HCT116 (cell line): ENCODE measurements around the gene SCN8A. TPM values are rescaled to one million over a fixed set of nuclear protein-coding genes. Genes with fewer than 3 reads are reported as not detected.

Source experiments
- ATAC-seq: fragments of 200-7000 bp; cut with Tn5 transposase; 2 replicates; pipeline ENCODE4 v1.9.1; 2020; ENCODE audit warnings: mild to moderate bottlenecking, moderate library complexity
- BruUV-seq: library from RNA; stranded (reverse); fragments of 400-500 nt; replicated peaks from 2 replicates; lab custom pipeline; 2021; lab: Mats Ljungman, UMichigan
- CTCF ChIA-PET: fragments of 300-600 bp; sonication (Branson Sonifier 250); formaldehyde crosslinking; loops from one replicate; lab custom pipeline; 2021; ENCODE audit warnings: antibody characterized with exemption; lab: Charles Lee
- POLR2A ChIA-PET: fragments of 300-600, 350-600 bp; sonication (Branson Sonifier 250); formaldehyde crosslinking; loops from one replicate; lab custom pipeline; 2021; ENCODE audit warnings: antibody characterized with exemption; lab: Charles Lee
- RAD21 ChIA-PET, 2 experiments: fragments of 300-600 bp; sonication (Branson Sonifier 250); formaldehyde crosslinking; loops; one replicate each; lab custom pipeline; 2023; ENCODE audit warnings: low total read pairs in 2 of 2; ENCODE audit not compliant: uncharacterized antibody in 2 of 2, unreplicated experiment in 2 of 2, low non-redundant PET in 1 of 2; lab: Charles Lee
- DNase-seq: peaks from one replicate; pipeline ENCODE4 v3.0.0-alpha.2; 2010; ENCODE audit warnings: low read depth, low spot score
- H2AFZ ChIP-seq: fragments of 200-600 bp; shearing (Covaris generic), sonication (generic); 2 replicates; pipeline ENCODE4 v1.6.1; 2017; ENCODE audit warnings: low read depth, mixed run types, mixed read lengths, antibody characterized with exemption, low read length; ENCODE audit not compliant: poor library complexity, severe bottlenecking
- H3K27ac ChIP-seq: 2 replicates; pipeline ENCODE4 v1.5.1; 2012; ENCODE audit warnings: low read depth, low read length
- H3K27me3 ChIP-seq: fragments of 200-600 bp; sonication (generic); 2 replicates; pipeline ENCODE4 v1.6.1; 2016; ENCODE audit warnings: mixed run types, low read length, mixed read lengths; ENCODE audit not compliant: insufficient read depth
- H3K36me3 ChIP-seq, 2 experiments: fragments of 200-500 bp in 1 of 2; fragments of 200-600 bp in 1 of 2; sonication (Bioruptor generic) in 1 of 2; sonication (generic) in 1 of 2; 2 replicates each; pipeline versions ENCODE4 v1.5.1 to v1.6.1; 2014 to 2016; ENCODE audit warnings: low read length in 2 of 2, inconsistent platforms in 1 of 2, mixed read lengths in 1 of 2, mixed run types in 1 of 2; ENCODE audit not compliant: insufficient read depth in 2 of 2, control insufficient read depth in 1 of 2
- H3K4me1 ChIP-seq, 2 experiments: fragments of 200-600 bp in 1 of 2; sonication (generic) in 1 of 2; 2 replicates each; pipeline versions ENCODE4 v1.5.1 to v1.6.1; 2012 to 2017; ENCODE audit warnings: low read length in 2 of 2, inconsistent platforms in 1 of 2, mild to moderate bottlenecking in 1 of 2, mixed read lengths in 1 of 2, mixed run types in 1 of 2, moderate library complexity in 1 of 2; ENCODE audit not compliant: insufficient read depth in 2 of 2, control insufficient read depth in 1 of 2
- H3K4me2 ChIP-seq: fragments of 200-600 bp; sonication (generic); 2 replicates; pipeline ENCODE4 v1.6.1; 2017; ENCODE audit warnings: mixed run types, low read length, mixed read lengths
- H3K4me3 ChIP-seq, 2 experiments: fragments of 200-600 bp in 1 of 2; sonication (generic) in 1 of 2; replicated peaks in 1 of 2; 2 replicates each; pipeline ENCODE4 v1.5.1; 2011 to 2016; ENCODE audit warnings: low read length in 2 of 2, control low read depth in 1 of 2, low read depth in 1 of 2, mild to moderate bottlenecking in 1 of 2, mixed read lengths in 1 of 2, mixed run types in 1 of 2
- H3K79me2 ChIP-seq: fragments of 200-600 bp; sonication (generic); 2 replicates; pipeline ENCODE4 v1.6.1; 2017; ENCODE audit warnings: mild to moderate bottlenecking, mixed run types, low read length, moderate library complexity, mixed read lengths; ENCODE audit not compliant: insufficient read depth
- H3K9ac ChIP-seq: fragments of 200-600 bp; sonication (generic); 2 replicates; pipeline ENCODE4 v1.6.1; 2016; ENCODE audit warnings: low read length, mixed read lengths
- H3K9me2 ChIP-seq: fragments of 200-600 bp; sonication (generic), shearing (Covaris generic); 2 replicates; pipeline ENCODE4 v1.6.1; 2017; ENCODE audit warnings: mixed run types, mild to moderate bottlenecking, moderate library complexity; ENCODE audit not compliant: insufficient read depth
- H3K9me3 ChIP-seq, 2 experiments: fragments of 200-500 bp in 1 of 2; fragments of 200-600 bp in 1 of 2; sonication (Bioruptor generic) in 1 of 2; sonication (generic) in 1 of 2; 2 replicates each; pipeline ENCODE4 v1.6.1; 2014 to 2017; ENCODE audit warnings: low read length in 2 of 2, mixed read lengths in 2 of 2, inconsistent platforms in 1 of 2, low read depth in 1 of 2, mild to moderate bottlenecking in 1 of 2, mixed run types in 1 of 2, moderate library complexity in 1 of 2; ENCODE audit not compliant: control insufficient read depth in 1 of 2, insufficient read depth in 1 of 2
- H4K20me1 ChIP-seq: fragments of 200-600 bp; sonication (generic), shearing (Covaris generic); 2 replicates; pipeline ENCODE4 v1.6.1; 2017; ENCODE audit warnings: mixed run types, mild to moderate bottlenecking, moderate library complexity; ENCODE audit not compliant: insufficient read depth
- CBX3 ChIP-seq: IDR thresholded peaks from 2 replicates; pipeline ENCODE4 v1.6.1; 2012; ENCODE audit warnings: low read depth
- CEBPB ChIP-seq: IDR thresholded peaks from 2 replicates; pipeline ENCODE4 v1.6.1; 2012; ENCODE audit warnings: low read depth
- EGR1 ChIP-seq: IDR thresholded peaks from 2 replicates; pipeline ENCODE4 v1.6.1; 2012; ENCODE audit warnings: low read depth
- EZH2 ChIP-seq: fragments of 200-600 bp; sonication (generic); IDR thresholded peaks from 2 replicates; pipeline ENCODE4 v1.6.1; 2017; ENCODE audit warnings: antibody characterized with exemption, mixed run types
- EZH2phosphoT487 ChIP-seq: fragments of 200-600 bp; IDR thresholded peaks from 2 replicates; pipeline ENCODE4 v1.6.1; 2018; ENCODE audit warnings: antibody characterized with exemption, borderline replicate concordance
- JUND ChIP-seq: IDR thresholded peaks from 2 replicates; pipeline ENCODE4 v1.6.1; 2012
- POLR2A ChIP-seq: IDR thresholded peaks from 2 replicates; pipeline ENCODE4 v1.7.0; 2011; ENCODE audit warnings: borderline replicate concordance; ENCODE audit not compliant: insufficient read depth, insufficient read length; ENCODE audit errors: extremely low read depth
- POLR2AphosphoS5 ChIP-seq: IDR thresholded peaks from 2 replicates; pipeline ENCODE4 v1.6.1; 2011; ENCODE audit warnings: mild to moderate bottlenecking, low read depth, low read length, moderate library complexity
- RAD21 ChIP-seq: IDR thresholded peaks from 2 replicates; pipeline ENCODE4 v1.6.1; 2012; ENCODE audit warnings: low read depth, mild to moderate bottlenecking
- SIN3A ChIP-seq: IDR thresholded peaks from 2 replicates; pipeline ENCODE4 v1.6.1; 2012; ENCODE audit warnings: low read depth
- SP1 ChIP-seq: IDR thresholded peaks from 2 replicates; pipeline ENCODE4 v1.6.1; 2012; ENCODE audit warnings: low read depth
- ZNF274 ChIP-seq: fragments of 200-500 bp; sonication (Bioruptor generic); IDR thresholded peaks from 2 replicates; pipeline ENCODE4 v1.6.1; 2014; ENCODE audit warnings: mild to moderate bottlenecking, low read depth, low read length, inconsistent platforms
- intact Hi-C: fragments of 100-400 bp; cut with micrococcal nuclease; formaldehyde crosslinking; loops from 2 replicates; pipeline ENCODE4 v1.10.0; 2022
- total RNA-seq: library from RNA; stranded (reverse); gene quantifications from one replicate; pipeline ENCODE4 v1.2.1, GENCODE V29; 2021; ENCODE audit not compliant: unreplicated experiment
- TF ChIP-seq, protein P1 (sequence below): IDR thresholded peaks from 2 replicates; pipeline ENCODE4 v1.6.1; 2012
- TF ChIP-seq, protein P2 (sequence below): IDR thresholded peaks from 2 replicates; pipeline ENCODE4 v1.6.1; 2012
- TF ChIP-seq, protein P3 (sequence below): IDR thresholded peaks from 2 replicates; pipeline ENCODE4 v1.6.1; 2012; ENCODE audit warnings: low read depth
- TF ChIP-seq, protein P4 (sequence below): IDR thresholded peaks from 2 replicates; pipeline ENCODE4 v1.6.1; 2011; ENCODE audit warnings: mild to moderate bottlenecking, low read length, moderate library complexity; ENCODE audit not compliant: insufficient replicate concordance; ENCODE audit errors: extremely low read depth

The SCN8A gene
- total RNA-seq, 1 experiment from 2014 or later = 7.1 TPM

DNA sequence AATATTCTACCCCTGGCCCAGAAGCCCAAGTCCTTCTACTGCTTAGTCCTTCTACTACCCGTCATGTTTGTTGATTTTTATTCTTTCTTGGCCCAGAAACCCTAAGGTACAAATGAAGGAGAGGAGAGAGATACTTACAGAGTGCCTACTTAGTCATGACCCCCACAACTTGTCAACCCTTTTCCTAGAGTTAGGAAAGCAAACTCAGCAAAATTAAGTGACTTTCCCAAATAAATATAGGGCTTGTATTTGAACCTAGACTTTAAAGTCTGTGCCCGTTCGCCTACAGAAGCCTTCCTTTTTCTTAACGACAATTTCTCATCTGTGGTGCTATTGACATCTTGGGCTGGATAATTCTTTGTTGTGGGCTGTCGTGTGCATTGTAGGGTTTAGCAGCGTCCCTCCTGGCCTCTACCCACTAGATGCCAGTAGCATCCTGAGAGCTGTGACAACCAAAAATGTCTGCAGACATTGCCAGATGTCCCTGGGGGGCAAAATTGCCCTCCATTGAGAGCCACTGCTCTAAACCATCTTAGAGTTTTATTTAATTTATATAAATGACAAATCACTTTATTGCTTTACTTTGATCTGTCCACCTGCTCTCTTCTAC, 175.1 kb downstream of the SCN8A start:
- no peak overlapping the region for H3K27ac ChIP-seq
- no peak for ATAC-seq
- BruUV-seq = no TSS peak
- H4K20me1 ChIP-seq = no peaks in the 10 kb centered on the region
- no peaks in the 10 kb centered on the region for H3K79me2 ChIP-seq
- no peak overlapping the region for H3K4me2 ChIP-seq
- intact Hi-C loops = no loop called here
- H3K9me2 ChIP-seq = no peaks in the 10 kb centered on the region
- ChIA-PET RAD21 (no interaction called here), POLR2A (no interaction called here), CTCF (no interaction called here)
- TF ChIP-seq CEBPB (no peak), EZH2 (no peak), CBX3 (no peak), RAD21 (no peak)
- TF ChIP-seq, protein P1, sequence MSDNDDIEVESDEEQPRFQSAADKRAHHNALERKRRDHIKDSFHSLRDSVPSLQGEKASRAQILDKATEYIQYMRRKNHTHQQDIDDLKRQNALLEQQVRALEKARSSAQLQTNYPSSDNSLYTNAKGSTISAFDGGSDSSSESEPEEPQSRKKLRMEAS = no peak
- TF ChIP-seq, protein P2, sequence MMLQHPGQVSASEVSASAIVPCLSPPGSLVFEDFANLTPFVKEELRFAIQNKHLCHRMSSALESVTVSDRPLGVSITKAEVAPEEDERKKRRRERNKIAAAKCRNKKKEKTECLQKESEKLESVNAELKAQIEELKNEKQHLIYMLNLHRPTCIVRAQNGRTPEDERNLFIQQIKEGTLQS = no peak
- no peaks in the 10 kb centered on the region for H3K4me1 ChIP-seq
- no peaks in the 10 kb centered on the region for H3K36me3 ChIP-seq
- H2AFZ ChIP-seq = no peak overlapping the region
- DNase-seq = no peak
- H3K27me3 ChIP-seq = no peaks in the 10 kb centered on the region
- H3K9ac ChIP-seq = no peak overlapping the region
- H3K4me3 ChIP-seq = no peak overlapping the region
- no peaks in the 10 kb centered on the region for H3K9me3 ChIP-seq

DNA sequence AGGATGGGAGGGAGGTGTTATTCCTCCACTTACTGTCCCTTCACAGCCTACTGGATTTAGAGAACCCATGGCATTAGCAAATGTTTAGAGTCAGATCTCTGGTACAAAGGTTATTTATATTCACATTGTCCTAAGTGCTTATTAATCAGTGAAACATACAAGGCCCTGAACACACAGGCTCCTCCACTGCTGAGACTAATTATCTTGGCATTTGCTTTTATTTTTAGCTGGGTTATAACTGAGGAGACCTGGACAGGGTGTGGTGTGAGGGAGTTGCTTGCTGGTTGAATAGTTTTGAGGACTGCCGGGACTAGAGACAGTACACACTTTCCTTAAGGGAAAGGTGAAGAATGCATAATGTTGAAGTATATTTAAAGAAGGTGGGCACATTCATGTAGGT, 180.0 kb downstream of the SCN8A start:
- Histone ChIP-seq H3K9me2 (no peaks in the 10 kb centered on the region), H2AFZ (no peak overlapping the region), H3K9me3 (no peaks in the 10 kb centered on the region), H3K4me2 (no peak overlapping the region), H3K27me3 (no peaks in the 10 kb centered on the region), H3K9ac (no peak overlapping the region), H3K4me1 (peaks cover 2 to 8% of the 10 kb centered on the region in 2 experiments; a peak in 2 of 4 replicates), H3K36me3 (no peaks in the 10 kb centered on the region), H3K79me2 (no peaks in the 10 kb centered on the region), H4K20me1 (no peaks in the 10 kb centered on the region), H3K27ac (no peak overlapping the region), H3K4me3 (no peak overlapping the region)
- DNase-seq = no peak
- POLR2A ChIA-PET = no interaction called here
- intact Hi-C loops = no loop called here
- CTCF ChIA-PET = no interaction called here
- RAD21 ChIA-PET = no interaction called here
- BruUV-seq = no TSS peak
- no peak for ATAC-seq
- TF ChIP-seq CBX3 (no peak), EZH2 (no peak), SP1 (no peak), EGR1 (no peak), POLR2A (no peak), ZNF274 (no peak), JUND (no peak), SIN3A (no peak), POLR2AphosphoS5 (no peak), EZH2phosphoT487 (no peak)
- TF ChIP-seq, protein P3, sequence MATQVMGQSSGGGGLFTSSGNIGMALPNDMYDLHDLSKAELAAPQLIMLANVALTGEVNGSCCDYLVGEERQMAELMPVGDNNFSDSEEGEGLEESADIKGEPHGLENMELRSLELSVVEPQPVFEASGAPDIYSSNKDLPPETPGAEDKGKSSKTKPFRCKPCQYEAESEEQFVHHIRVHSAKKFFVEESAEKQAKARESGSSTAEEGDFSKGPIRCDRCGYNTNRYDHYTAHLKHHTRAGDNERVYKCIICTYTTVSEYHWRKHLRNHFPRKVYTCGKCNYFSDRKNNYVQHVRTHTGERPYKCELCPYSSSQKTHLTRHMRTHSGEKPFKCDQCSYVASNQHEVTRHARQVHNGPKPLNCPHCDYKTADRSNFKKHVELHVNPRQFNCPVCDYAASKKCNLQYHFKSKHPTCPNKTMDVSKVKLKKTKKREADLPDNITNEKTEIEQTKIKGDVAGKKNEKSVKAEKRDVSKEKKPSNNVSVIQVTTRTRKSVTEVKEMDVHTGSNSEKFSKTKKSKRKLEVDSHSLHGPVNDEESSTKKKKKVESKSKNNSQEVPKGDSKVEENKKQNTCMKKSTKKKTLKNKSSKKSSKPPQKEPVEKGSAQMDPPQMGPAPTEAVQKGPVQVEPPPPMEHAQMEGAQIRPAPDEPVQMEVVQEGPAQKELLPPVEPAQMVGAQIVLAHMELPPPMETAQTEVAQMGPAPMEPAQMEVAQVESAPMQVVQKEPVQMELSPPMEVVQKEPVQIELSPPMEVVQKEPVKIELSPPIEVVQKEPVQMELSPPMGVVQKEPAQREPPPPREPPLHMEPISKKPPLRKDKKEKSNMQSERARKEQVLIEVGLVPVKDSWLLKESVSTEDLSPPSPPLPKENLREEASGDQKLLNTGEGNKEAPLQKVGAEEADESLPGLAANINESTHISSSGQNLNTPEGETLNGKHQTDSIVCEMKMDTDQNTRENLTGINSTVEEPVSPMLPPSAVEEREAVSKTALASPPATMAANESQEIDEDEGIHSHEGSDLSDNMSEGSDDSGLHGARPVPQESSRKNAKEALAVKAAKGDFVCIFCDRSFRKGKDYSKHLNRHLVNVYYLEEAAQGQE = no peak
- TF ChIP-seq, protein P4, sequence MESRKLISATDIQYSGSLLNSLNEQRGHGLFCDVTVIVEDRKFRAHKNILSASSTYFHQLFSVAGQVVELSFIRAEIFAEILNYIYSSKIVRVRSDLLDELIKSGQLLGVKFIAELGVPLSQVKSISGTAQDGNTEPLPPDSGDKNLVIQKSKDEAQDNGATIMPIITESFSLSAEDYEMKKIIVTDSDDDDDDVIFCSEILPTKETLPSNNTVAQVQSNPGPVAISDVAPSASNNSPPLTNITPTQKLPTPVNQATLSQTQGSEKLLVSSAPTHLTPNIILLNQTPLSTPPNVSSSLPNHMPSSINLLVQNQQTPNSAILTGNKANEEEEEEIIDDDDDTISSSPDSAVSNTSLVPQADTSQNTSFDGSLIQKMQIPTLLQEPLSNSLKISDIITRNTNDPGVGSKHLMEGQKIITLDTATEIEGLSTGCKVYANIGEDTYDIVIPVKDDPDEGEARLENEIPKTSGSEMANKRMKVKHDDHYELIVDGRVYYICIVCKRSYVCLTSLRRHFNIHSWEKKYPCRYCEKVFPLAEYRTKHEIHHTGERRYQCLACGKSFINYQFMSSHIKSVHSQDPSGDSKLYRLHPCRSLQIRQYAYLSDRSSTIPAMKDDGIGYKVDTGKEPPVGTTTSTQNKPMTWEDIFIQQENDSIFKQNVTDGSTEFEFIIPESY = no peak
- TF ChIP-seq, protein P1 = no peak
